Panc1 (cell line): ENCODE data around the gene GARIN1A. TPM values are rescaled to one million over a fixed set of nuclear protein-coding genes. Genes with fewer than 3 reads are reported as not detected.
"Not testable (repeated sequence)": the region's sequence is repeated elsewhere in the genome, so short reads cannot be mapped to it uniquely, and the experiment has no call there.

Experiments used
- ATAC-seq: fragments of 200-7000 bp; cut with Tn5 transposase; 2 replicates; pipeline ENCODE4 v1.9.1; 2020; ENCODE audit warnings: mild to moderate bottlenecking, moderate library complexity
- Bru-seq: library from RNA; stranded (reverse); fragments of 400-500 nt; gene quantifications from one replicate; lab custom pipeline; 2021; lab: Mats Ljungman, UMichigan
- BruChase-seq, 2 experiments: library from RNA; stranded (reverse); fragments of 400-500 nt; gene quantifications; one replicate each; lab custom pipeline; 2021; lab: Mats Ljungman, UMichigan
- BruUV-seq: library from RNA; stranded (reverse); fragments of 400-500 nt; replicated peaks from 2 replicates; lab custom pipeline; 2021; lab: Mats Ljungman, UMichigan
- CTCF ChIA-PET: fragments of 300-600 bp; sonication (Branson Sonifier 250); formaldehyde crosslinking; loops from one replicate; lab custom pipeline; 2022; ENCODE audit warnings: antibody characterized with exemption; lab: Charles Lee
- POLR2A ChIA-PET: fragments of 300-600 bp; sonication (Branson Sonifier 250); formaldehyde crosslinking; loops from one replicate; lab custom pipeline; 2022; ENCODE audit warnings: antibody characterized with exemption; lab: Charles Lee
- DNase-seq: peaks from one replicate; pipeline ENCODE4 v3.0.0-alpha.2; 2010; ENCODE audit warnings: low read depth, low spot score
- H3K27ac ChIP-seq: 2 replicates; pipeline ENCODE4 v1.5.1; 2011; ENCODE audit warnings: mild to moderate bottlenecking, low read length, inconsistent platforms
- H3K27me3 ChIP-seq: fragments of 200-500 bp; sonication (Bioruptor generic); 2 replicates; pipeline ENCODE4 v1.6.0; 2014; ENCODE audit warnings: low read length, inconsistent platforms; ENCODE audit not compliant: control insufficient read depth, insufficient read depth
- H3K36me3 ChIP-seq: fragments of 200-500 bp; sonication (Bioruptor generic); 2 replicates; pipeline ENCODE4 v1.5.1; 2014; ENCODE audit warnings: inconsistent platforms, mild to moderate bottlenecking, low read length, moderate library complexity; ENCODE audit not compliant: control insufficient read depth, insufficient read depth
- H3K4me1 ChIP-seq: 2 replicates; pipeline ENCODE4 v1.5.1; 2011; ENCODE audit warnings: inconsistent platforms, mild to moderate bottlenecking, low read length, moderate library complexity; ENCODE audit not compliant: control insufficient read depth, insufficient read depth
- H3K4me3 ChIP-seq, 2 experiments: 2 replicates each; pipeline ENCODE4 v1.5.1; 2011 to 2012; ENCODE audit warnings: low read depth in 2 of 2, low read length in 2 of 2, mild to moderate bottlenecking in 2 of 2, inconsistent platforms in 1 of 2, moderate library complexity in 1 of 2
- H3K9me3 ChIP-seq: fragments of 200-500 bp; sonication (Bioruptor generic); 2 replicates; pipeline ENCODE4 v1.5.1; 2014; ENCODE audit warnings: low read depth, mild to moderate bottlenecking, inconsistent platforms, low read length, moderate library complexity; ENCODE audit not compliant: control insufficient read depth, insufficient read depth
- POLR2AphosphoS5 ChIP-seq: IDR thresholded peaks from 2 replicates; pipeline ENCODE4 v1.6.1; 2012; ENCODE audit warnings: mild to moderate bottlenecking, low read depth, low read length, moderate library complexity
- SIN3A ChIP-seq: IDR thresholded peaks from 2 replicates; pipeline ENCODE4 v1.6.1; 2012; ENCODE audit warnings: low read depth, mild to moderate bottlenecking, low read length, moderate library complexity, borderline replicate concordance; ENCODE audit not compliant: insufficient read depth
- TCF7L2 ChIP-seq: IDR thresholded peaks from 2 replicates; pipeline ENCODE4 v1.6.1; 2011; ENCODE audit warnings: mild to moderate bottlenecking, low read depth, low read length, inconsistent platforms
- in situ Hi-C: cut with HindIII; loops from 2 replicates; pipeline ENCODE4 v1.10.0; 2016; ENCODE audit warnings: low sequenced_read_pairs, low pct_unique_long_range_greater_than_20kb
- intact Hi-C: fragments of 100-400 bp; cut with micrococcal nuclease; formaldehyde crosslinking; loops from one replicate; pipeline ENCODE4 v1.10.0; 2022; ENCODE audit not compliant: unreplicated experiment
- long read RNA-seq: library from polyadenylated mRNA; unstranded; transcript quantifications from one replicate; pipeline ENCODE4 v2.0.0, GENCODE V29; 2021; ENCODE audit not compliant: unreplicated experiment
- polyA plus RNA-seq: library from polyadenylated mRNA; unstranded; fragments of >200 nt; gene quantifications from one replicate; pipeline ENCODE4 v1.2.1, GENCODE V29; 2012; ENCODE audit warnings: missing spikeins; ENCODE audit not compliant: insufficient read length
- total RNA-seq: library from RNA; stranded (reverse); gene quantifications from one replicate; pipeline ENCODE4 v1.2.1, GENCODE V29; 2021; ENCODE audit not compliant: unreplicated experiment
- TF ChIP-seq, protein P1 (sequence below): fragments of 450-650 bp; IDR thresholded peaks from 2 replicates; pipeline ENCODE4 v1.5.1; 2017; ENCODE audit warnings: mild to moderate bottlenecking
- TF ChIP-seq, protein P2 (sequence below), 2 experiments: IDR thresholded peaks; 2 replicates each; pipeline ENCODE4 v1.6.1; 2011 to 2012; ENCODE audit warnings: low read depth in 2 of 2, control low read depth in 1 of 2, low read length in 1 of 2, mild to moderate bottlenecking in 1 of 2, moderate library complexity in 1 of 2; ENCODE audit not compliant: insufficient read depth in 1 of 2

Gene GARIN1A
- total RNA-seq (1.2 TPM), Bru-seq, nascent RNA (percentile 56 among the genes with signal in this experiment), BruChase-seq, experiment 1, labeled RNA remaining after a 2-hour chase (percentile 65 among the genes with signal in this experiment), BruChase-seq, experiment 2, labeled RNA remaining after a 6-hour chase (percentile 68 among the genes with signal in this experiment)
- 1.4 TPM for polyA plus RNA-seq
- long read RNA-seq: 0 reads

DNA sequence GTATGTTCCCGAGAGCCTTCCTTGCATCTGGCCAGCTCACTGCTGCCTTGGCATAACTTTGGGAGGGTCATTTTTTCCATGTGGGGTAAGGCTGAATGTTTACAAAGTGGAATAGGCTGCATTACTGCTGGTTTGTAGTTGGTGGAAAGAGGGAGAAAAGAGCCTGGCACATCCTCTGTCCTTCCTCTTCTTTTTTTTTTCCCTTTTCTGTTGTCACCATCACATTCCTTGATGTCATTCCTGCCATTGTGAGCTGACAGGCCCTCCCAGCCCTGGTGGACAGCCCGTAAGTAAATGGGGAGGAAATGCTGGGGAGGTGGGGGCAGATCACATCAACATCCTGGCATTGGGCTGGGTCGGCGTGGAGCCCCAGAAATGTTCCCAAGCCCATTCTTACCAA is at the start of gene GARIN1A:
Gene GARIN1A, plus strand, starts transcription at position 301 of the 400 bp plus-strand sequence. CDS start 106 bp downstream, outside the sequence.
- Histone ChIP-seq H3K4me3 (no peak within 1 kb of the TSS), H3K36me3 (no peaks in the 10 kb centered on the region), H3K27me3 (no peaks in the 10 kb centered on the region), H3K27ac (no peak within 1 kb of the TSS), H3K9me3 (no peaks in the 10 kb centered on the region), H3K4me1 (no peaks in the 10 kb centered on the region)
- BruUV-seq: TSS peak; percentile 20
- POLR2A ChIA-PET: no interaction called here
- CTCF ChIA-PET: no interaction called here
- no peak for DNase-seq
- TF ChIP-seq, protein P1, sequence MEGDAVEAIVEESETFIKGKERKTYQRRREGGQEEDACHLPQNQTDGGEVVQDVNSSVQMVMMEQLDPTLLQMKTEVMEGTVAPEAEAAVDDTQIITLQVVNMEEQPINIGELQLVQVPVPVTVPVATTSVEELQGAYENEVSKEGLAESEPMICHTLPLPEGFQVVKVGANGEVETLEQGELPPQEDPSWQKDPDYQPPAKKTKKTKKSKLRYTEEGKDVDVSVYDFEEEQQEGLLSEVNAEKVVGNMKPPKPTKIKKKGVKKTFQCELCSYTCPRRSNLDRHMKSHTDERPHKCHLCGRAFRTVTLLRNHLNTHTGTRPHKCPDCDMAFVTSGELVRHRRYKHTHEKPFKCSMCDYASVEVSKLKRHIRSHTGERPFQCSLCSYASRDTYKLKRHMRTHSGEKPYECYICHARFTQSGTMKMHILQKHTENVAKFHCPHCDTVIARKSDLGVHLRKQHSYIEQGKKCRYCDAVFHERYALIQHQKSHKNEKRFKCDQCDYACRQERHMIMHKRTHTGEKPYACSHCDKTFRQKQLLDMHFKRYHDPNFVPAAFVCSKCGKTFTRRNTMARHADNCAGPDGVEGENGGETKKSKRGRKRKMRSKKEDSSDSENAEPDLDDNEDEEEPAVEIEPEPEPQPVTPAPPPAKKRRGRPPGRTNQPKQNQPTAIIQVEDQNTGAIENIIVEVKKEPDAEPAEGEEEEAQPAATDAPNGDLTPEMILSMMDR: no peak
- TF ChIP-seq, protein P2, sequence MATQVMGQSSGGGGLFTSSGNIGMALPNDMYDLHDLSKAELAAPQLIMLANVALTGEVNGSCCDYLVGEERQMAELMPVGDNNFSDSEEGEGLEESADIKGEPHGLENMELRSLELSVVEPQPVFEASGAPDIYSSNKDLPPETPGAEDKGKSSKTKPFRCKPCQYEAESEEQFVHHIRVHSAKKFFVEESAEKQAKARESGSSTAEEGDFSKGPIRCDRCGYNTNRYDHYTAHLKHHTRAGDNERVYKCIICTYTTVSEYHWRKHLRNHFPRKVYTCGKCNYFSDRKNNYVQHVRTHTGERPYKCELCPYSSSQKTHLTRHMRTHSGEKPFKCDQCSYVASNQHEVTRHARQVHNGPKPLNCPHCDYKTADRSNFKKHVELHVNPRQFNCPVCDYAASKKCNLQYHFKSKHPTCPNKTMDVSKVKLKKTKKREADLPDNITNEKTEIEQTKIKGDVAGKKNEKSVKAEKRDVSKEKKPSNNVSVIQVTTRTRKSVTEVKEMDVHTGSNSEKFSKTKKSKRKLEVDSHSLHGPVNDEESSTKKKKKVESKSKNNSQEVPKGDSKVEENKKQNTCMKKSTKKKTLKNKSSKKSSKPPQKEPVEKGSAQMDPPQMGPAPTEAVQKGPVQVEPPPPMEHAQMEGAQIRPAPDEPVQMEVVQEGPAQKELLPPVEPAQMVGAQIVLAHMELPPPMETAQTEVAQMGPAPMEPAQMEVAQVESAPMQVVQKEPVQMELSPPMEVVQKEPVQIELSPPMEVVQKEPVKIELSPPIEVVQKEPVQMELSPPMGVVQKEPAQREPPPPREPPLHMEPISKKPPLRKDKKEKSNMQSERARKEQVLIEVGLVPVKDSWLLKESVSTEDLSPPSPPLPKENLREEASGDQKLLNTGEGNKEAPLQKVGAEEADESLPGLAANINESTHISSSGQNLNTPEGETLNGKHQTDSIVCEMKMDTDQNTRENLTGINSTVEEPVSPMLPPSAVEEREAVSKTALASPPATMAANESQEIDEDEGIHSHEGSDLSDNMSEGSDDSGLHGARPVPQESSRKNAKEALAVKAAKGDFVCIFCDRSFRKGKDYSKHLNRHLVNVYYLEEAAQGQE (IDR thresholded peaks at IDR 0.05; ENCODE audit: insufficient read depth in 1 of 2, low read depth in 2 of 2, low read length in 1 of 2): no peak
- TF ChIP-seq SIN3A (no peak), POLR2AphosphoS5 (no peak), TCF7L2 (no peak)
- intact Hi-C loops (no loop called here), in situ Hi-C loops (no loop called here)
- no peak for ATAC-seq

DNA sequence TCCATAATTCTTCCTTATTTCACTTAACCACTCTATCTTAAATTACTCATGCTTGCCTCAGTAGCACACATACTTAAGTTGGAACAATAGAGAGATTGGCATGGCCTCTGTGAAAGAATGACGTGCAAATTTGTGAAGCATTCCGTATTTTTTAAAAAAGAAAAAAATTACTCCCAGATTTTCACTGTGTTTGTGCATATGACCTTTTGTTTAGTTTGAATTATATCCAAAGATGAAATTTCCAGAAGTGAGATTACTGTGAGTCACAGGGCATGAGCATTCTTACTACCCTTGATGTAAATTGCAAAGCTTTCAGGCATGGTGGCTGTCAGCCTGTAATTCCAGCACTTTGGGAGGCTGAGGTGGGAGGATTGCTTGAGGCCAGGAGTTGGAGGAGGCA is 45.0 kb upstream of the GARIN1A start:
- H3K27me3 ChIP-seq, ATAC-seq, H3K4me1 ChIP-seq, H3K9me3 ChIP-seq, H3K27ac ChIP-seq, CTCF ChIA-PET, H3K4me3 ChIP-seq, BruUV-seq, intact Hi-C loops, H3K36me3 ChIP-seq, POLR2A ChIA-PET, DNase-seq, in situ Hi-C loops: not testable (repeated sequence)

DNA sequence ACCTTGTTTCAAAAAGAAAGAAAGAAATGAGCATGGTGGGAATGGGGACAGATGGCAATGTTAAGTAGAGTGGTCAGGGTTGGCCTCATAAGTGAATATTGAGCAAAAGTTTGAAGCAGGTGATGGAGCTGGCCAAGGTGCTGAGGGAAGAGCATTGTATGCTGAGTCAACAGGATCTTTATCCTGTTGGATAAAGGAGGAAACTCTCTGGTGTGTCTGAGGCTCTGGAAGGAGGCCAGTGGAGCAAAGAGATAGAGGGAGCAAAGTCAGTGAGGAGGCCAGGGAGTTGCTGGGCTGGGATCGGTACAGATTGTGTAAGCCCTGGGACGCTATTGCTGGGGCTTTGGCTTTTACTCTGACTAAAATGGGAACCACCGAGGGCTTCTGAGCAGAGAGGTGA is 38.2 kb upstream of the GARIN1A start:
- CTCF ChIA-PET, H3K27ac ChIP-seq, H3K27me3 ChIP-seq, H3K4me3 ChIP-seq, H3K4me1 ChIP-seq, intact Hi-C loops, H3K36me3 ChIP-seq, ATAC-seq, H3K9me3 ChIP-seq, in situ Hi-C loops, POLR2A ChIA-PET, DNase-seq: not testable (repeated sequence)
- TSS peak; percentile 22 for BruUV-seq
- TF ChIP-seq, protein P2 (IDR thresholded peaks at IDR 0.05; ENCODE audit: insufficient read depth in 1 of 2, low read depth in 2 of 2, low read length in 1 of 2): peak; percentile 32 to 69; a peak in 2 of 4 replicates

DNA sequence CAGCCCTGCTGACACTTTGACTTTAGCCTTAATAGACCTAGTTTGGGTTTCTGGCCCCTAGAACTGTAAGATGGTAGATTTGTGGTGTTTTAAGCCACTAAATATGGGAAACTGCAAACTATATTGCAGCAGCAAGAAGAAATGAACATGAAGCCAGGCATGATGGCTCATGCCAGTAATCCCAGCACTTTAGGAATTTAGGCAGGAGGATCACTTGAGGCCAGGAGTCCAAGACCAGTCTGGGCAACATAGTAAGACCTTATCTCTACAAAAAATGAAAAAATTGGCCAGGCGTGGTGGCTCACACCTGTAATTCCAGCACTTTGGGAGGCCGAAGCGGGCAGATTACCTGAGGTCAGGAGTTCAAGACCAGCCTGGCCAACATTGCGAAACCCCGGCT is 26.9 kb upstream of the GARIN1A start:
- CTCF ChIA-PET, POLR2A ChIA-PET, H3K27me3 ChIP-seq, H3K9me3 ChIP-seq, in situ Hi-C loops, BruUV-seq, H3K4me3 ChIP-seq, H3K36me3 ChIP-seq, intact Hi-C loops, H3K4me1 ChIP-seq, DNase-seq, ATAC-seq, H3K27ac ChIP-seq: not testable (repeated sequence)
